HCEC 1CT (cell line): ENCODE data around the gene TRIO.
A peak's percentile ranks its signal among the peaks of the same experiment; 100 is the strongest.

Source experiments
- DNase-seq: peaks from one replicate; pipeline ENCODE4 v3.0.0-alpha.2; 2017

Gene TRIO

GRCh38 chr5:14305045-14305444 lies 161.9 kb downstream of the TRIO start:
- DNase-seq: peak; percentile 92

DNA sequence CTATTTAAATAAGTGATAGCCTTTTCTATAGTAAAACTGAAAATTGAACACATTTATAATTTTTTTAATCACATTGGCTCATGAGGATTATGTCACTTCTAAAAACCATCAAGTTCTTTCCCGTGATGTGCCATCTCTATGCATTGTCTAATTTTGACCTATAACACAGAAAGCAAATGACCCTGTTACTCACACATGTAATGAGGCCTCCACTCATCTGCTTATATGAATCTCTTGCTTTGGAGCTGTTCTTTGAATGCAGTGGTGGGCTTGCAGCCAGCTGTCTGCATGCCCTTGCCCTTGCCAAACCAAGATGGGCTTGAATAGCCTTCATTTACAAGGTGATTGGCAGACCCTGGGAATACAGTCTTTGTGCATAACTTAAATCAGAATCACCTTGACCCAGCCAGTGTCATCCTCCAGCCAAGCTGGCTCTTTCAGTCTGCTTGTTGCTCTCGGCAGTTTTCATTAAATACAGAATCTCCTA lies 163.2 kb downstream of the TRIO start:
- peak; percentile 16 for DNase-seq

GRCh38 chr5:14308384-14309154 lies 165.4 kb downstream of the TRIO start:
- DNase-seq: no peak

DNA sequence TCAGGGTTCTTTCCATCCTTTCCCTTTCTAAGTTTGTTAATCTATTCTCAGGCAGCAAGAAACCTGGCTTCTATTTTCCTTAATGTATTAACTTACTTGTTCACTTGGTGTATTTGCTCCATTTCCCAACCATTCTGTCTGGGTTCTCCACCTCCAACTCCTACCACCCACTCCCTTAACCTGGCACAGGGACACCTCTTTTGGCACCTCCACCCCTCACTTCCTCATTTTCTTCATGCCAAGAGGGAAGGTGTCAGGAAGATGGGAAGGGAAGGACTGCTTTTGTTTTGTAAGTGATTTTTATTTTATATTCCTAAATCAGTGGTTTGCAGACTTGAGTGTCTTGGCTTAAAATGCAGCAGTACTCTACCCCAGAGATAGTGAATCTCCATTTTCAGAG lies 166.1 kb downstream of the TRIO start:
- no peak for DNase-seq

DNA sequence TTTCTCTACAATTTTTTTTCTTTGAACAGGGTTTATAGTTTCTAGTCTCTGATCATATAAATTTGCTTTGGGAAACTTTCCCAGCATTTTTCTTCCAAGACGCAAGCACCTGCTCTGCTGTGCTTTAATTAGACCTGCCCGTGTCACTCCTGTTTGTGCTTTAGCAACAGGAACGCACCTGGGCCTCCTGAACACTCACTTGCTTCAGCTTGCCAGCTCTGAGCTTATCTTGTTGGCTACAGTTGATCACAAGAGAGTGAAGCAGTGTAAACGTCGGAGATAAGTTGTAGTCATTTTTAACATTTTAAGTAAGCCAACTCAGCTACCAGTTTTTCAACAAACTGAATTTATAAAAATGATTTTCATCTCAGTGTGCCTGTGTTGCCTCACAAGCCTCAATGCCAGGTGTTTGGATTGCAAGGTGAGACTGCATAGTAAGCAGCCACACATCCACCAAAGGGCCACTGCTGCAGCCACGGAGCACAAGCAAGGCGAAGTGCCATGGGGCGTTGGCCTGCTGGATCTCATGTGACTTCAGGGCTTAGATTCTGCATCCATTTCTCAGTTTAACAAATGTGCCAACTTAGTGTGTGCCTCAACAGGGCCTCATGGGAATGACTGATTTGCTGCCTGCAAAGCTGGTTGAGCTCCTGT lies 166.9 kb downstream of the TRIO start:
- DNase-seq: no peak

GRCh38 chr5:14310901-14311300 lies 167.8 kb downstream of the TRIO start:
- no peak for DNase-seq

DNA sequence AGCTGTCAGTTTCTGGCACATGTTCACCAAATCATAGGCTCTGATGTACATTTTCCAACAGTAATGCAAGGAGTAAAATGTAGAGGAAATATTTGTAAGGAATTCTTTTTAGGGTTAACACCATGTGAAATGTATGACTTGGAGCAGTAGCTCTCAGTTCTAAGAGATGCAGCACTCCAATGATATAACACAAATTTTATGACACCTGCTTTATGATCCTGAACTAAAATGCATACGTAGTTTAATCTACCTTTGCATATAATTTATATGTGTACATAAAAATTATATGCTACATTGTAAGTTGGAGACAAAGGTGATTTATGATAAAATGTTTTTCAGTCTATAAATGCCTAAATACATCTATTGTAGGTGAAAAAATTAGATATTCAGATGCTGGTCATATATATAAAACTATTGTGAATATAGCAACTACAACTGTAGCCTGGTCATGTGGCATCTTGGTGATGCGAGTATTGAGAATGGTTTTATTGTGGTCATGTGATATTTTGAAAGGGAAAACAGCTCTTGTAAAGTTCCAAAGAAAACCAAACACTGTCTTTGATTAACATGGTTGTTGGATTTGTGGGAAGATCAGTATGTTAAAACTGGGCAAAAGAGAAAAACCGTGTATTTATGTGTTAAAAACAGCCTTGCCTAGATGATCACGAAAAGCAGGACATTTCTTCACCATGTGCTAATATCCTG lies 171.0 kb downstream of the TRIO start:
- DNase-seq: no peak

- DNase-seq: no peak
Observed at GRCh38 chr5:14316471-14316870, 173.3 kb downstream of the TRIO start.

DNA sequence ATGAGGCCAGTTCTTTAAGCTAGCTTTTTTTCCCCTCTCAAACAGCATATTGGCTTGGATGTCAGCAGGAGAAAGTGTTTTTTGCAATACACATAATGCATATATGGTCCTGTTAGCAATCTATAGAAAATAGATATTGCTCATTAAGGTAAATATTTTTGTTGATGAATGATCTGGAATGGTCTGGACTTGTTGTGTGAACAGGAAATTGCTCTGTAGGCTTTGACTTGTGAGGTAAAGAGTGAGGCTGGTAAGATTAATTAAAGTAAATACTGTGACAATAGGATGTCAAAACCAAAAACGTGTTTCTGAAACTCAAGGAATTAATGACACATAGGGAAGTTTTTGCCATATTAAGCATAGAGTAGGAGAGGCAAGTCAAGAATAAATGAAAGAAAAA lies 176.0 kb downstream of the TRIO start:
- DNase-seq: no peak

GRCh38 chr5:14321936-14322335 lies 178.8 kb downstream of the TRIO start:
- no peak for DNase-seq

GRCh38 chr5:14322437-14323187 lies 179.5 kb downstream of the TRIO start:
- DNase-seq: no peak

DNA sequence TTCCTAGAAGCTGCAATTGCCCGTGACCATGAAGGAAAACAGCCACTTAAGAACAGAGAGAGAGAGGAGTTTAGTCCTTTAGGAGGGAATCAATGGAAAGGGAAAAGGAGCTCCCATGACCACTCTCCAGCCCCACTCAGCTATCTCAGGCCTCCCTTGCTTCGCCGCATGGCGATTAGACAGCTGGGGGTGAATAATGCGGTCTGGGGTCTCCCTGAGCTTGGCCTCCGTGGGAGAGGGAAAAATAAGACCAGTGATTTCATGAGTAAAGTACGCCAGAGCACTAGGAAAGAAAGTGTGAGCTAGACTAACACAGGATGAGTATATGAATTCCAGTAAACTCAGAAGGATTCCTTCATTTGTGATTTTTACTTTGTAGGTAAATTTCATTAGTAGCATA lies 180.3 kb downstream of the TRIO start:
- DNase-seq: no peak

GRCh38 chr5:14325369-14325768 lies 182.2 kb downstream of the TRIO start:
- no peak for DNase-seq

DNA sequence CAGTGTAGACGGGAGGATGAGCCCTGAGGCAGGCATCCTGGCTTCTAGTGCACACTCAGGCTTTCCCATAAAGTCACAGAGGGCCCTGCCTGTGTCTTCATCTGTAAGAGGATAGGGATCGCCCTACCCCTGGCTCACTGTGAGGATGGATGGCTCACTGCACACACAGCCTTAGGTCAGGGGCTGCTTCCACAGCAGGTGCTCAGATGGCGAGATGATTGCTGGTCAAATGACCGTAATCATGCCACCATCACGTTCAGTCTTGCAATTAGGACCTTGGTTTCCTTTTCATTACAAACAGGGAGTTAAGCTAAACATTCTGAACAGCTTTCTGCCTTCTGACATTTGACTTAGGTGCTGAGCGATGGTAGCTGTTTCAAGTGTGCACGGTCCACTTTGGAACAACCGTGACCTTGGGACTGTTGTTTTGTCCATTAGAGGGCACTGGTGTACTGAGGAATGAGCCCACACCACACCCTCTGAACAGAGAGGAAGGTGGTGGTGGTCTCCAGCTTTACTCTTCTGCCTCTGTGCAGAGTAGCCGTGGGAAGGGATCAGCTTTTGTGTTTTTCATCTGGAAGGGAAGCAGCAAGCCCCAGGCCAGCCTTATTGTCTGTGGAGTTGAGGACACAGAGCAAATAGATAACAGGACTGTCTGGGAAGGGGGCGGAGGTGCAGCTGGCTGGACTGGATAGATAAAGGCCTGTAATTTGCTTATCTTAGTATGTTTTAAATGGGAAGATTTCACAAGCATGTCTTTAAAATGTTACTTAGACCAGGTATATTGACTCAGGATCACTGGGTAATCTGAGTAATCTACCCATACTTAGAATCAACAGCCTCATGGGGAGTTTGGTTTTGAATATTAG lies 183.1 kb downstream of the TRIO start:
- no peak for DNase-seq

- no peak for DNase-seq
Observed at GRCh38 chr5:14327624-14328023, 184.5 kb downstream of the TRIO start.

DNA sequence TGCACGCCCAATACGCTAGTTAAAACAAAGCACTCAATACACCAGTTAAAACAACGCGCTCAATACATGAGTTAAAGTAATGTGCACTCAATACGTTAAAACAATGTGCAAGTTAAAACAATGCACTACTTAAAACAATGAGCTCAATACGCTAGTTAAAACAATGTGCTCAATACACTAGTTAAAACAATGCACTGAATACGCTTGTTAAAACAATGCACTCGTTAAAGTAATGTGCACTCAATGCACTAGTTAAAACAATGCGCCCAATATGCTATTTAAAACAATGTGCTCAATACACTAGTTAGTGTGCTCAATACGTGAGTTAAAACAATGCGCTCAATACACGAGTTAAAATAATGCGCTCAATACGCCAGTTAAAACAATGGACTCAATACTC lies 185.0 kb downstream of the TRIO start:
- no peak for DNase-seq

DNA sequence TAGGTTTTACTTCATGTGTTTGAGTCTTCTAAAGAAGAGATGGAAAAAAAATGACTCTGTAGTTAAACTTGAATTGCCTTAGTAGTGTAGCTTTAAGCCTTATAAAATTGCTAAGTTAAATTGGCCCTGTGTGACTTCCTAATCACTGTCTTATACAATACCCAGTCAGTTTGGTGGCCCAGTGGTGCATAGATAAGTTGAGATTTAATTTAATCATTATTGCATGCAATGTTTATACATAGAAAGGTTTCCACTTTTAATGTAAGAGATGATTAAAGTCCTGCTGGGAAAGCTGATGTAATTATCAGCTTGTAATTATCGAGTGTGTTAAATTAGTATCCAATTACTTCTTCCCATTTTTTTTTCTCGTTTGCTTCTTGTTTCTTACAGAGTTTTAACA lies 187.1 kb downstream of the TRIO start:
- no peak for DNase-seq

DNA sequence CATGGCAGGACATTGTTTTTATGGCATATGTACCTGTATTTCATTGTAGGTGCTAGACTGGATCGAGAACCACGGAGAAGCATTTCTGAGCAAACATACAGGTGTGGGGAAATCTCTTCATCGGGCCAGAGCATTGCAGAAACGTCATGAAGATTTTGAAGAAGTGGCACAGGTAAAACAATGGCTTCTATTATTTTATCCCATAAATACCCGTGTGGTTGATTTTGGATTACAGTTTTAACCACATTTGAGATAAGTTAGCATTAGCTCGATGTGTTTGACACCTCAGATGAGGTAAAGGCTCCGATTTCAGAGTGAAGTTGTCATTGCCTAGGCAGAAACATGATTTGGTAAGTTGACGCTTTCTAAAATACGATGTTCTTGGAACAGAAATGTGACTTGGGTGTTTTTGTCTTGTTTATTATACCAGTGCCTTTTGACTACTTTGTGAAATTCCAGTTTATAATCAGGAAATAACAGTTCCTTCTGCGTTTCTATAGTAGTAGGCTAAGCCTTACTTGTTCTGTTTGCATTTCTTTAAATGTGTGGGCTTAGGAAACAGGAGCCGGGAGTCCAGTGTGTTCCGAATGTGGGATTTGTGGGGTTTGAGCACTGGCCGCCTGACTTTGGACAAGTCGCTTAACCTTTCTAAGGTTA lies 187.7 kb downstream of the TRIO start:
- no peak for DNase-seq

DNA sequence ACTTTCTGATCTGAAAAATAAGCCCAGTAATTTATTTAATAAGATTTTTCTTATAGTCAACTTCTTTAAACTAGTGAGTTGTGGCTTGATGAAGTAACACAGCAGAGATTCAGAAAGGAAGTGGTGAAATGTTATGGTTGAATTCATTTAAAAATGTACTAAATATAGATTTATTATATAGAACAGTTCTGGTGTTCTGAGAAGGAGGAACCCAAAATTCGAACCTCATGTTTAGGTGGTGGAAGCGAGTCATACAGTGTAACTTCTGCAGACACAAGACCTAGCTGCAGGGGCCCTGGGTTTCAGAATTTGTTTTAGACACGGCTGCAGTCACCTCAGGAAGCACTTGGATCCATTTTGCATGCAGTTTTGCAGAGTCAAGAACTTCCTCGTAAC lies 188.2 kb downstream of the TRIO start:
- DNase-seq: no peak

DNA sequence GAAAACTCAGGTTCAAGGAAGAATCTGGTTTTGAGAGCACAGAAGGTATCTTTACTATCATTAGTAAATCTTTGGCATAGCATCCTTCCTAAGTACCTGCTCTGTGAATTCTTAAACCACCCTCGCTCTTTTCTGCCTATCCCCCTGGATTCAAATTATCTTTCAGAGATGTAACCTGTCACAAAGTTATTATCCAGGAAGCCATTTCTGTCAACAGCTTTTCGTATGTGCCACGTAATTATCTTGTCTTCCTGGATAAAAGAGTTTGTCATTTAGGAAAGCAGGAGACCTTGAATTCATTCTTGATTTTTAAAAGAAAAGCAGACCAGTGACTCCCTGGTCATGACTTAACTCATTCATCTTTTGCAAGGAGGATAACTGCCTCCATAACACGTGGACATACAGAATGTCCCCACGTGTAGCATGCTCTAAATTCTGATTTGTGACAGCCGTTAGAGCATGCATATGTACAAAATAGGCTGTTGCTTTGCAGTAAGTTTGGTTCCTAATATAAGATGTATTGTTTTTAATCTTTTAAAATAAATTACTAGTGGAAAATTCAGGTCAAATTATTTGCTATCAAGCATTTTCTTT lies 189.0 kb downstream of the TRIO start:
- DNase-seq: no peak

DNA sequence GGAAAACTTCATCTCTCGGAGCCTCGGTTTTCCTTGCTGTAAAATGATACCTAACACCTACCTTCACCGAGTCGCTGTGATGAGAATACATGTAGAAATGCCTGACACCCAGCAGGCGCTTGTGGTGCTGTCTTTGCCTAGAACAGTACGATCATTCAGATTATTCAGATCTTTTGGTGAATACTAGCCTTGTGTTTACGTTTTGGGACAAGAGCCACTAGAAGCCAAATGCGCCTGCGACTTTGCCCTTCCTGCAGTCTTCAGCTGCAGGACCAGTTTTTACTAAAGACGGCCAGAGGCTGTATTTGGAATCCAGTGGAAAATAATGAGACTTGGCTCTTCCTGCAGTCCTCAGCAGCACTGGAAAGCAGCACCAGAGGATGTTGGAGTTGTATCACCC lies 189.6 kb downstream of the TRIO start:
- no peak for DNase-seq
